HG03342 (cell line): Measurements from ENCODE around the gene BRAF.
"Not testable (repeated sequence)": the region's sequence is repeated elsewhere in the genome, so short reads cannot be mapped to it uniquely, and the experiment has no call there.

Source experiments
- ATAC-seq: cut with Tn5 transposase; IDR thresholded peaks from one replicate; pipeline ENCODE4 v1.9.1; 2021; ENCODE audit warnings: mild to moderate bottlenecking, moderate library complexity; ENCODE audit not compliant: unreplicated experiment

Gene BRAF

DNA sequence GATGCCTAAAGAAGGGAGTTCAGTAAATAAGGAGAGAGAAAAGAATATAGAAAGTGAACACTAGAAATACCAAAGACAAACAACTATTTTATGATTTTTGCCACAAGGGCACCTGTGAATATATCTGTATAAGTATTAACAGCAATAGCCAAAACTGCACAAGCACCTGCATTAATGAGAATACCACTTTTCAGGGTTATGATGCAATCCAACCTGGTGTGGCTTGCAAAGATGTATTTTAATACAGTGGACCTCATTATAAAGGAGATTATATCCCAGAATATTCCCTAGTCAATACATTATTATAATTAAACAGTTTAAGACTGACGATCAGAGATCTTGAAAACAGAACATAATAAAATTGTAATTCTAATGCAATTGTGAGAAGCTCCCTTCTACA, 4.0 kb downstream of the BRAF start:
- ATAC-seq = no peak

GRCh38 chr7:140918236-140918635, 6.5 kb downstream of the BRAF start:
- no peak for ATAC-seq

GRCh38 chr7:140917258-140917657, 7.5 kb downstream of the BRAF start:
- ATAC-seq = no peak

DNA sequence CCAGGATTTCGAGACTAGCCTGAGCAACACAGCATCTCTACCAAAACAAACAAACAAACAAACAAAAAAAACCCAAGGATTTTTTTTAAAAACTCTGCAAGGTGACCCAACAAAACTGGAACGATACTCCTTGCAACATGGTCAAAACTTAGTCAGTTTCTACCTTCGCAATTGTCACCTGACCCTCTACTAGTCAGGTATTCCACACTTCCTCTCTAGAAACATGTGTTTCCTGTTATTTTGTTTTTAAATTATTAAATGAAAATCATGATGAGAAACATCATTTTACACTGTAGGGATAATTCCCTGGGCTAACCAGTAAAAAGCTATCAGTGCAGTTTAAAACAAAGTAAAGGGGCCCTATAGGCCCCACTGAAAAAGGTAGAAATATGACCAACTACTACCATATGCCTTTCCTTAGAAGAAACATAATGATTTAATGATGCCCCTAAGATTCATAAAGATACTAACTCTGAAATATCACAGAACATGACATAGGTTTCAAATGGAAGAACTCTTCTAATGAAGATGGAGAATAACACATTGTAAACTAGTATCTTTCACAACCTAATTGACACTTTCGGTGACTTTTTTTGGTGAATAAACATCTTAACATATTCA, 8.7 kb downstream of the BRAF start:
- no peak for ATAC-seq

DNA sequence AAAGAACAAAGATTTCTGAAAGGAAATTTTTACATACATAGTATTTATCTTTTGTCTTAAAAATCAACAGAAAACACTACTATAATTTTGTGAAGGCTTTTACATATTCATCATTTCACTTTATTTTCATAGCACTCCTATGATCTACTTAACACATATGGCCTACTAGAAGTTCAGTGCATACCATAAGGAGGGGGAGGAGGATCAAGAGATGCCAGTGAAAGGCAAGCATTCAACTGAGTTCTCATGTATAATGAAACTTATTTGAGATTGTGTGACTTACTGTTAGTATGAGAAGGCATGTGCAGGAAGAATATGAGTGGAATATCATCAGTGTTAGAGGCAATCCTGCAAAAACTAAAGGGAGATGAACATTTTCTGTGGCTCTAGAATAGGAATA, 10.6 kb downstream of the BRAF start:
- ATAC-seq = no peak

GRCh38 chr7:140913596-140913928, 11.2 kb downstream of the BRAF start:
- not testable (repeated sequence) for ATAC-seq

GRCh38 chr7:140911746-140912145, 13.0 kb downstream of the BRAF start:
- no peak for ATAC-seq

GRCh38 chr7:140909476-140910161, 15.1 kb downstream of the BRAF start:
- no peak for ATAC-seq

GRCh38 chr7:140908361-140908760, 16.4 kb downstream of the BRAF start:
- no peak for ATAC-seq

DNA sequence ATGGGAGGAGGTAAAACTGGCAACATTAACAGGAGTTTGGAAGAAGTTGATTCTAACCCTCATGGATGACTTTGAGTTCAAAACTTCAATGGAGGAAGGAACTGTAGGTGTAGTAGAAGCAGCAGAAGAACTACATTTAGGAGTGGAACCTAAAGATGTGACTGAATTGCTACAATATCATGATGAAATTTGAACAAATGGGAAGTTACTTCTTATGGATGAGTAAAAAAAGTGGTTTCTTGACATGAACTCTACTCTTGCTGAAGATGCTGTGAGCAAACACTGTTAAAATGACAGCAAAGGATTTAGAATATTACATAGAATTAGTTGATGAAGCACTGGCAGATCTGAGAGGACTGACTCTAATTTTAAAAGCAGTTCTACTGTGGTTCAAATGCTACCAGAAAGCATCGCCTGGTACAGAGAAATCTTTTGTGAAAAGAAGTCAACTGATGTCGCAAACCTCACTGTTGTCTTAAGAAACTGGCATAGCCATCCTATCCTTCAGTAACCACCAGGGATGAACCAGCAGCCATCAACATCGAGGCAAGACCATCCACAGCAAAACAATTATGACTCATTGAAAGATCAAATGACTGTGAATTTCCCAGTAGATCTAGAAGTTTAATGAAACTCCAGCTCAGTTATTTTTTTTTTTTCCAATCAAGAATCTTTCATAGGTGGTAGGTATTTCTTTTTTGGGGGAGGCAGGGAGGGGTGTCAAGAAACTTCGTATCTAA, 20.8 kb downstream of the BRAF start:
- no peak for ATAC-seq

DNA sequence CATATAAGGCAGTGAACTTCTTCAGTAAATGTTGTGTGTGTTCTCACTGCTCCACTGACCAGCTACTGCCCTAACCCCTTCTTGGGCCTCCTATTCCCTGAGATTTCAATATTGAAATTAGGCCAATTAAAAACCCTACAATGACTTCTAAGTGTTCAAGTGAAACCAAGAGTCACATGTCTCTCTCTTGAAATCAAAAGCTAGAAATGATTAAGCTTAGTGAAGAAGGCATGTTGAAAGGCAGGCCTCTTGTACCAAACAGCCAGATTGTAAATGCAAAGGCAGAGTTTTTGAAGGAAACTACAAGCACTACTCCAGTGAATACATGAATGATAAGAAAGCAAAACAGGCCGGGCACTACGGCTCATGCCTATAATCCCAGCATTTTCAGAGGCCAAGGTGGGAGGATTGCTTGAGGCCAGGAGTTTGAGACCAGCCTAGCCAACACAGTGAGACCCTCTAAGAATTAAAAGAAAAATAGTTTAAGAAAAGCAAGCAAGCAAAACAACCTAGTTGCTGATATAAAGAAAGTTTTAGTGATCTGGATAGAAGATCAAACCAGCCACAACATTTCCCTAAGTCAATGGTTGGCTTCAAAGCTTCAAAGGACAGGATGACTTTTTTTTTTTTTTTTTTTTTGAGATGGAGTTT, 22.3 kb downstream of the BRAF start:
- peak; percentile 70 for ATAC-seq

- no peak for ATAC-seq
Observed at GRCh38 chr7:140901941-140902302, 22.8 kb downstream of the BRAF start.

DNA sequence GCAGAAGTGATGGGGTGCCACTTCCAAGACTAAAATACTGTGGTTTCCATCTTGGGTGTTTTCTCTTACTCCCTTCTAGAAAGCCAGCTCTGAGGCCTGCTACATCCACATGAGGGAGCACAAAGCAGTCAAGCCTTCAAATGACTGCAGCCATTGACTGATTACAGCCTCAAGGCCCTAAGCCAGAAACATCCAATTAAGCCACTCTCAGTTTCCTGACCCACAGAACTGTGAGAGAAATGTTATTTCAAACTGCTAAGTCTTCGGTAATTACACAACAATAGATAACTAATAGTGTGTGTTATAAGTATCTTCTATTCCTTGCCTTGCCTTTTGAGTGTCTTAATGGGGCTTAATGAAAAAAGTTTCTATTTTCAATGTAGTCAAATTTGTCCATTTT, 24.8 kb downstream of the BRAF start:
- ATAC-seq = no peak

GRCh38 chr7:140898786-140899536, 25.8 kb downstream of the BRAF start:
- no peak for ATAC-seq

DNA sequence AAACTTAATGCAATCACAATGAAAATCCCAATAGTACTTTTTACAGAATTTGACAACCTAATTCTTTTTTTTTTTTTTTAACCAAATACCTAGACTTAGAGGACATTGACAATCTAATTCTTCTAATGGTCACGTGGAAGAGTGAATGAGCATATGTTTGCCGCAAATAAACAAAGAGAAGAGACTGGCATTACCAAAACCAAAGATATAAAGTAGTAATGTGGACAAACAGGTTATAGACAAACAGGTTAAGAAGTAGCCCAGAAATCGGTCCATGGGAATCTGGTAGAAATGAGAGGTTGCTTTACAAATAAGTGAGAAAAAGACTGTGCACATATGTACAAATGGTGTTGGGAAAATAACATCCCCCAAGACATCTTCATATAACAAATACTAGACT, 27.7 kb downstream of the BRAF start:
- ATAC-seq = no peak

GRCh38 chr7:140889645-140890044, 35.1 kb downstream of the BRAF start:
- ATAC-seq = no peak

GRCh38 chr7:140889150-140889549, 35.6 kb downstream of the BRAF start:
- ATAC-seq = no peak

DNA sequence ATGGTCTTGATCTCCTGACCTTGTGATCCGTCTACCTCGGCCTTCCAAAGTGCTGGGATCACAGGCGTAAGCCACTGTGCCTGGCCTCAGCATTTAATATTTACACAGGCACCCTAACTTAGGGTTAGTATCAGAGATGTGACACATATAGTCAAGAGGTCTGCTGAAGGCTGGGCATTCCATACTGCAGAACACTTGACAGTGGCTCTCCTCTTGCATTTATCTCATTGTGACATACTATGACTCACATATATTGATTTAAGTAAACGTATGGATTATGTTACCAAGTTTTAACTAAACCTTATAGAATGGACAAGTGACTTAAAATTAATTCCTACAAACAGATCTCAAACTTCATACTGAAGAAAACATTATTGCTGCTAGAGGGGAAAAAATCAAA, 36.6 kb downstream of the BRAF start:
- no peak for ATAC-seq

DNA sequence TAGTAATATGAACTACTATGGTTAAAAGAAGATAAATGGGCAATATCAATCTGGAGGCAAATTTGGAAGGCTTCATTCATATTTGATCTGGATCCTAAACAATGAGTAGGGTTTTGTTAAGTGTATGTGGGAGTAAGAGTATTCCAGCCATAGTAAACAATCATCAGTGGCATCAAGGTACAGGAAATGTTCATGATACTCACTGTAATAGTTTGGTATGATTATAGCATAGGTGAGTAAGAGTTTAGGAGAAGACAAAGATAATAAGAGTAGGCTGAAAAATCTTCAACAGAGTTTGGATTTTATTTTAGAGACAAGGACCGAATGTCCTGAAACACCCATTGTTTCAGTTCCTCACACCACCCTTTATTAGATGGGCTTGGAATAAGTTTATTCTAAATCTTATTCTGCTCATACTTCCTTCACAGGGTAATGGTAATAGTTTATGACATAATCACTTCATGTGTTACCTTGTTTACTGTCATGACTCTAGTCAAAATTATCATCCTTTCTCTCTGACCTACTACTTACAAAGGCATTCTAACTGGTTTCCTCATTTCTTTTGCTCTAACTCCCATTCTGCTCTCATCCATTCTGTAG, 38.9 kb downstream of the BRAF start:
- ATAC-seq = no peak

GRCh38 chr7:140883378-140883777, 41.4 kb downstream of the BRAF start:
- no peak for ATAC-seq

DNA sequence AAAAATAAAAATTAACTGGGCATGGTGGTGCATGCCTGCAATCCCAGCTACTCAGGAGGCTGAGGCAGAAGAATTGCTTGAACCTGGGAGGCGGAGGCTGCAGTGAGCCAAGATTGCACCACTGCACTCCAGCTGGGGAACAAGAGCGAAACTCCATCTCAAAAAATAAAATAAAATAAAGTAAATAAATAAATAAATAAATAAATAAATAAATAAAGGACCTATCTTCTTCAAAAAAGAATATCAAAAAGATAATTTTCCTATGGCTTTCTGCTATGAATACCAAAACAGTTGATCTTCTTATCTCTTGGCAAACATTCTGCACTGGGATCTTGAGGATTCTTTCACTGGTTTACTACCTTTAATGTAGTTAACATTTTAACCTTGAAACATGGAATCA, 41.9 kb downstream of the BRAF start:
- ATAC-seq = not testable (repeated sequence)
